Breast epithelium (tissue), 3 donors: ENCODE data around the gene NUDT6.

Source experiments
- POLR2A ChIP-seq: fragments of 450-650 bp; IDR thresholded peaks from one replicate; pipeline ENCODE4 v1.6.1; 2016; ENCODE audit warnings: antibody characterized with exemption, mild to moderate bottlenecking, moderate library complexity
- POLR2AphosphoS5 ChIP-seq, 3 donors: sonication (generic); formaldehyde crosslinking; IDR thresholded peaks; one replicate each; pipeline ENCODE4 v1.6.1; 2017; ENCODE audit warnings: antibody characterized with exemption in 3 of 3
- TF ChIP-seq, protein P1 (sequence below), 3 donors: fragments of 450-650 bp; IDR thresholded peaks; one replicate each; pipeline ENCODE4 v1.5.1; 2016 to 2017; ENCODE audit warnings: antibody characterized with exemption in 3 of 3, mild to moderate bottlenecking in 3 of 3, moderate library complexity in 3 of 3

DNA sequence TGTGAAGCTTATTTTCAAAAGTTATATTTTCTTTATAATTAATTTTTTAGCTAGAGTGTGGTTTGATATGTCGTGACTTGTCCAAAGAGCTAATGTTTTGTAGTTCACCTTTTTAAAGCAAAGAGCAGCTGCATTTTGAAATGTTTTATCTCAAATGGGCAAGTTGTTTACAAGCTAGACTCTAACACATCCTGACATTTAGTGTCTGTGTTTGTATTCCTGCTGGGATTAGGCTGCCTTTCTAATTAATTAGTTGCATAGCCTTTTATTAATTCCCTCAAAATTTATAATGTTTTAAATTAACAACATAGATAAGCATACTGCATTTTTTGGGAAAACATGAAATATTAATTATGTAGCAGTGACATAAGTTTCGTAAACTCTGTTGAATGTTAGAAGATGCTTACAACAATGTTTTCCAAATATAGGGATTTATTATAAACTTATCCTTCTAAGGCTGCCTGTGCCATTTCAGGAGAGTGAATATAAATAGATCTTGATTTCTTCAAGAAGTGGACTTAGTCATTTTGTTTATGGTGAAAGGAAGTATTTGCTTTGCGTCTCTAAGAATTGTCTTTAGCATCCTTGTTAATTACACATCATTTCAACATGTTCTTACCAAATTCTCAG is 37.7 kb upstream of the NUDT6 start:
- TF ChIP-seq, protein P1, sequence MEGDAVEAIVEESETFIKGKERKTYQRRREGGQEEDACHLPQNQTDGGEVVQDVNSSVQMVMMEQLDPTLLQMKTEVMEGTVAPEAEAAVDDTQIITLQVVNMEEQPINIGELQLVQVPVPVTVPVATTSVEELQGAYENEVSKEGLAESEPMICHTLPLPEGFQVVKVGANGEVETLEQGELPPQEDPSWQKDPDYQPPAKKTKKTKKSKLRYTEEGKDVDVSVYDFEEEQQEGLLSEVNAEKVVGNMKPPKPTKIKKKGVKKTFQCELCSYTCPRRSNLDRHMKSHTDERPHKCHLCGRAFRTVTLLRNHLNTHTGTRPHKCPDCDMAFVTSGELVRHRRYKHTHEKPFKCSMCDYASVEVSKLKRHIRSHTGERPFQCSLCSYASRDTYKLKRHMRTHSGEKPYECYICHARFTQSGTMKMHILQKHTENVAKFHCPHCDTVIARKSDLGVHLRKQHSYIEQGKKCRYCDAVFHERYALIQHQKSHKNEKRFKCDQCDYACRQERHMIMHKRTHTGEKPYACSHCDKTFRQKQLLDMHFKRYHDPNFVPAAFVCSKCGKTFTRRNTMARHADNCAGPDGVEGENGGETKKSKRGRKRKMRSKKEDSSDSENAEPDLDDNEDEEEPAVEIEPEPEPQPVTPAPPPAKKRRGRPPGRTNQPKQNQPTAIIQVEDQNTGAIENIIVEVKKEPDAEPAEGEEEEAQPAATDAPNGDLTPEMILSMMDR (IDR thresholded peaks at IDR 0.05): no peak
- TF ChIP-seq POLR2A: no peak
- TF ChIP-seq POLR2AphosphoS5 (IDR thresholded peaks at IDR 0.05): no peak
